Measurements from ENCODE around the gene MAPK6.

MAPK6 gene

DNA sequence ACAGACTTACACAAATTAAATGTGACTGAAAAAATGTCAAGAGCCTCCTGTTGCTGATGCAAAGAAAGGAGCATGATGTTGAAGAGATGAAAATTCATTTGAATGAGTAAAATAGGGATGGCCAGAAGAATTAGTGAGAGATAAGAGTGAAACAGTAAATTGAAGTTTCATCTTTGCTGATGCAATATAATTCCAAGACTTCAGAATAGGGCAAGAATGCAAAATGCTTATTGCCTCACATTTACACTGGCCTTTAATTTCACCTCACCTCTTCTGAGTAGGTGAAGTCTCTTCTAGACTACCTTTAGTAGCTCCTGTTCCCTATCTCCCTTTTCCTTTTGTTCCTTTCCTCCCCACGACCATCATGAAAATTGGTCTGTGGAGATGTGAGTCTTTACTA is 15.3 kb upstream of the MAPK6 start:
- Histone ChIP-seq H3K27ac (ENCODE audit: extremely low read depth, low read depth, low read length) (no peak overlapping the region), H3K4me1 (ENCODE audit: control insufficient read depth, insufficient read depth, low read length) (no peaks in the 10 kb centered on the region), H3K36me3 (ENCODE audit: control insufficient read depth in 2 of 2, insufficient read depth in 1 of 2, low read length in 2 of 2) (no peaks in the 10 kb centered on the region), H3K9me3 (ENCODE audit: control insufficient read depth, insufficient read depth, low read depth, low read length) (no peaks in the 10 kb centered on the region), H3K4me3 (ENCODE audit: low read depth, low read length) (no peak overlapping the region)
- POLR2A ChIA-PET, result no interaction called here
- CTCF ChIA-PET, result interaction anchor here (0.9 kb wide), 1 partner anchor 9 kb away, joined by 5 read pairs; no protein-coding TSS in a partner anchor
- TF ChIP-seq ZNF23 (tag by site-specific recombination; IDR thresholded peaks at IDR 0.05; ENCODE audit: borderline replicate concordance) (no peak), ZNF114 (tag by site-specific recombination; IDR thresholded peaks at IDR 0.05) (no peak), ZNF837 (tag by site-specific recombination; IDR thresholded peaks at IDR 0.05) (no peak), ZNF423 (tag by site-specific recombination; IDR thresholded peaks at IDR 0.05) (no peak), ZNF169 (tag by site-specific recombination; IDR thresholded peaks at IDR 0.05) (no peak), ZNF610 (tag by site-specific recombination; IDR thresholded peaks at IDR 0.05; ENCODE audit: borderline replicate concordance) (no peak), ZXDB (tag by site-specific recombination; IDR thresholded peaks at IDR 0.05) (no peak), ZNF394 (tag by site-specific recombination; IDR thresholded peaks at IDR 0.05; ENCODE audit: borderline replicate concordance) (no peak), ZNF221 (tag by site-specific recombination; IDR thresholded peaks at IDR 0.05; ENCODE audit: borderline replicate concordance) (no peak), ZSCAN16 (tag by site-specific recombination; IDR thresholded peaks at IDR 0.05) (no peak)
- TF ChIP-seq, protein P1, sequence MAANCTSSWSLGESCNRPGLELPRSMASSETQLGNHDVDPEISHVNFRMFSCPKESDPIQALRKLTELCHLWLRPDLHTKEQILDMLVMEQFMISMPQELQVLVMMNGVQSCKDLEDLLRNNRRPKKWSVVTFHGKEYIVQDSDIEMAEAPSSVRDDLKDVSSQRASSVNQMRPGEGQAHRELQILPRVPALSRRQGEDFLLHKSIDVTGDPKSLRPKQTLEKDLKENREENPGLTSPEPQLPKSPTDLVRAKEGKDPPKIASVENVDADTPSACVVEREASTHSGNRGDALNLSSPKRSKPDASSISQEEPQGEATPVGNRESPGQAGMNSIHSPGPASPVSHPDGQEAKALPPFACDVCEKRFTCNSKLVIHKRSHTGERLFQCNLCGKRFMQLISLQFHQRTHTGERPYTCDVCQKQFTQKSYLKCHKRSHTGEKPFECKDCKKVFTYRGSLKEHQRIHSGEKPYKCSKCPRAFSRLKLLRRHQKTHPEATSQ (tag by site-specific recombination; IDR thresholded peaks at IDR 0.05), result no peak

DNA sequence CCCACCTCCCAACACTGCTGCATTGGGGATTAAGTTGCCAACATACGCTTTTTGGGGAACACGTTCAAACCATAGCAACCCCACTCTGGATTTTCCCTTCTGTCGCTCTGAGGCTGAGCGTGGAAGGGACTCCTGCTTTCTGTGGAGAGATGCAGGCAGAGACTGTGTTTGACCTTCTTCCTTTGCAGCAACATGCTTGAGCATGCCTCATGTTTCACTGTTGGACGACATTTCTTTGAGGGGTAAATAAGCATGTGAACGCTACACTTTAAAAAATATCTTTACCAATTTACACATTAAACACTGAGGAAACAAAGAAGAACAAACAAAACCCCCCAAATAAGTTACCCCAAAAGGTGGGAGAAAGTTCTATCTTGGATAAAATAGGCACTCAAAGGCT is 14.2 kb upstream of the MAPK6 start:
- CTCF ChIA-PET, result interaction anchor here (0.6 to 0.9 kb wide), 2 partner anchors 7 to 53 kb away, joined by 5 read pairs; no protein-coding TSS in a partner anchor
- no peaks in the 10 kb centered on the region for H3K36me3 ChIP-seq (ENCODE audit: control insufficient read depth in 2 of 2, insufficient read depth in 1 of 2, low read length in 2 of 2)
- H3K9me3 ChIP-seq (ENCODE audit: control insufficient read depth, insufficient read depth, low read depth, low read length), result no peaks in the 10 kb centered on the region
- H3K4me1 ChIP-seq (ENCODE audit: control insufficient read depth, insufficient read depth, low read length), result no peaks in the 10 kb centered on the region
- H3K4me3 ChIP-seq (ENCODE audit: low read depth, low read length), result no peak overlapping the region
- TF ChIP-seq KLF9 (tag by site-specific recombination; IDR thresholded peaks at IDR 0.05; ENCODE audit: low read depth), result no peak
- TF ChIP-seq ZFP41 (tag by site-specific recombination; IDR thresholded peaks at IDR 0.05; ENCODE audit: borderline replicate concordance), result no peak
- no peak for TF ChIP-seq ZNF530 (tag by site-specific recombination; IDR thresholded peaks at IDR 0.05; ENCODE audit: low read depth)
- TF ChIP-seq ZNF239 (tag by site-specific recombination; IDR thresholded peaks at IDR 0.05), result no peak
- H3K27ac ChIP-seq (ENCODE audit: extremely low read depth, low read depth, low read length), result no peak overlapping the region
- POLR2A ChIA-PET, result interaction anchor here (0.6 kb wide), 1 partner anchor 99 kb away, joined by 3 read pairs; no protein-coding TSS in a partner anchor

DNA sequence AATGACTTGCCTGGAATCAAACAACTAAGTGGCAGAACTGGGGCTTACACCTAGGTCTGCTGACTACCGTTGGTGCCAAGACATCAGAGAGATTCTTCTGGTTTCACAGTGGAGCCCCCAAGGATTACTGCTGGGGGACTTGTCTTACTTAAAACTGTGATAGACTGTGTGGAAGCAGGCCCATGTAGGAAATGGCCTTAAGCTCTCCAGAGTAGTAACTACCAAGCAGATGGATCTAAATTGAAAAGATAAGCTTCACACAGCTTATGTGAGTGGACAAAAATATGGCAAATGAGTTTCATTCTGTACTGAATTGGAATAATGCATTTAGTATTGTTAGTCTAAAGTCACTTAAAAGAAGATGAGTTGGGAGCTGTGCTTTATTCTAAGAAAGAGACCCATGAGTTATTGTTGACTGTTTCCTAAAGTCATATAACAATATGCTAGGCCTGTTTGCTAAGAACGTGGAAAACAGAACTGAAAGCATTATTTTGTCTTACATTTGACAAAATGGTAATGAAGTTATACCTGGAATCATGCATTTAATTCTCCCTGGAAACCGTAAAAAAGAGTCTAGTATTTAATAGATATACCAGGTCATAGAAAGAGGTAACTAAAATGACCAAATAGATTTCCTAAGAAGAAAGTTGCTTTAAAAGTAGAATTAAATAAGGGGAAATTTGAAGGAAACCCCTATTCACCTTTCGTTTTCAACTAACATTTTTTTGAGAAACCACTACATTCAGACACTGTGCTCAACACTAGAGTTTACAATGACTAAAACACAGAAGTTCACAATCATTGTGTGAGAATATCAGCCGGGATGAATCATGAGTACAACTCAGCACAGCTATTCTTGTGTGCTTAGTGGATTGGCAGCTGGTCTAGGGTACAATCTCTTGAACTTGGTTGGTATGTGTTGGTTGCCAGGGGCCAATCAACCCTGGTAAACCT is 13.0 kb upstream of the MAPK6 start:
- TF ChIP-seq, protein P2, sequence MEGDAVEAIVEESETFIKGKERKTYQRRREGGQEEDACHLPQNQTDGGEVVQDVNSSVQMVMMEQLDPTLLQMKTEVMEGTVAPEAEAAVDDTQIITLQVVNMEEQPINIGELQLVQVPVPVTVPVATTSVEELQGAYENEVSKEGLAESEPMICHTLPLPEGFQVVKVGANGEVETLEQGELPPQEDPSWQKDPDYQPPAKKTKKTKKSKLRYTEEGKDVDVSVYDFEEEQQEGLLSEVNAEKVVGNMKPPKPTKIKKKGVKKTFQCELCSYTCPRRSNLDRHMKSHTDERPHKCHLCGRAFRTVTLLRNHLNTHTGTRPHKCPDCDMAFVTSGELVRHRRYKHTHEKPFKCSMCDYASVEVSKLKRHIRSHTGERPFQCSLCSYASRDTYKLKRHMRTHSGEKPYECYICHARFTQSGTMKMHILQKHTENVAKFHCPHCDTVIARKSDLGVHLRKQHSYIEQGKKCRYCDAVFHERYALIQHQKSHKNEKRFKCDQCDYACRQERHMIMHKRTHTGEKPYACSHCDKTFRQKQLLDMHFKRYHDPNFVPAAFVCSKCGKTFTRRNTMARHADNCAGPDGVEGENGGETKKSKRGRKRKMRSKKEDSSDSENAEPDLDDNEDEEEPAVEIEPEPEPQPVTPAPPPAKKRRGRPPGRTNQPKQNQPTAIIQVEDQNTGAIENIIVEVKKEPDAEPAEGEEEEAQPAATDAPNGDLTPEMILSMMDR (tag by site-specific recombination; IDR thresholded peaks at IDR 0.05), result no peak
- no peak for TF ChIP-seq ZNF155 (tag by site-specific recombination; IDR thresholded peaks at IDR 0.05)
- no peak for TF ChIP-seq ZFP3 (tag by site-specific recombination; IDR thresholded peaks at IDR 0.05; ENCODE audit: low read depth)
- TF ChIP-seq, protein P3, sequence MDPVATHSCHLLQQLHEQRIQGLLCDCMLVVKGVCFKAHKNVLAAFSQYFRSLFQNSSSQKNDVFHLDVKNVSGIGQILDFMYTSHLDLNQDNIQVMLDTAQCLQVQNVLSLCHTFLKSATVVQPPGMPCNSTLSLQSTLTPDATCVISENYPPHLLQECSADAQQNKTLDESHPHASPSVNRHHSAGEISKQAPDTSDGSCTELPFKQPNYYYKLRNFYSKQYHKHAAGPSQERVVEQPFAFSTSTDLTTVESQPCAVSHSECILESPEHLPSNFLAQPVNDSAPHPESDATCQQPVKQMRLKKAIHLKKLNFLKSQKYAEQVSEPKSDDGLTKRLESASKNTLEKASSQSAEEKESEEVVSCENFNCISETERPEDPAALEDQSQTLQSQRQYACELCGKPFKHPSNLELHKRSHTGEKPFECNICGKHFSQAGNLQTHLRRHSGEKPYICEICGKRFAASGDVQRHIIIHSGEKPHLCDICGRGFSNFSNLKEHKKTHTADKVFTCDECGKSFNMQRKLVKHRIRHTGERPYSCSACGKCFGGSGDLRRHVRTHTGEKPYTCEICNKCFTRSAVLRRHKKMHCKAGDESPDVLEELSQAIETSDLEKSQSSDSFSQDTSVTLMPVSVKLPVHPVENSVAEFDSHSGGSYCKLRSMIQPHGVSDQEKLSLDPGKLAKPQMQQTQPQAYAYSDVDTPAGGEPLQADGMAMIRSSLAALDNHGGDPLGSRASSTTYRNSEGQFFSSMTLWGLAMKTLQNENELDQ (tag by site-specific recombination; IDR thresholded peaks at IDR 0.05; ENCODE audit: low read depth), result no peak
- Histone ChIP-seq H3K27ac (ENCODE audit: extremely low read depth, low read depth, low read length) (no peak overlapping the region), H3K9me3 (ENCODE audit: control insufficient read depth, insufficient read depth, low read depth, low read length) (no peaks in the 10 kb centered on the region), H3K4me1 (ENCODE audit: control insufficient read depth, insufficient read depth, low read length) (no peaks in the 10 kb centered on the region), H3K36me3 (ENCODE audit: control insufficient read depth in 2 of 2, insufficient read depth in 1 of 2, low read length in 2 of 2) (no peaks in the 10 kb centered on the region), H3K4me3 (ENCODE audit: low read depth, low read length) (no peak overlapping the region)
- POLR2A ChIA-PET, result interaction anchor here (1.2 kb wide), 1 partner anchor 35 kb away, joined by 4 read pairs; the partner anchor contains the start of gene LEO1
- CTCF ChIA-PET, result no interaction called here
